Activated gamma-delta T cell treated with anti-CD3 and anti-CD28 coated beads, Interleukin-2, amount 50 U/mL, for 16 hours (primary cell): ENCODE data around the gene CCDC13.
"Not testable (repeated sequence)": the region's sequence is repeated elsewhere in the genome, so short reads cannot be mapped to it uniquely, and the experiment has no call there.

Experiments used
- DNase-seq: peaks from one replicate; pipeline ENCODE4 v3.0.0-alpha.2; 2020; ENCODE audit warnings: low read depth

CCDC13 gene, protein sequence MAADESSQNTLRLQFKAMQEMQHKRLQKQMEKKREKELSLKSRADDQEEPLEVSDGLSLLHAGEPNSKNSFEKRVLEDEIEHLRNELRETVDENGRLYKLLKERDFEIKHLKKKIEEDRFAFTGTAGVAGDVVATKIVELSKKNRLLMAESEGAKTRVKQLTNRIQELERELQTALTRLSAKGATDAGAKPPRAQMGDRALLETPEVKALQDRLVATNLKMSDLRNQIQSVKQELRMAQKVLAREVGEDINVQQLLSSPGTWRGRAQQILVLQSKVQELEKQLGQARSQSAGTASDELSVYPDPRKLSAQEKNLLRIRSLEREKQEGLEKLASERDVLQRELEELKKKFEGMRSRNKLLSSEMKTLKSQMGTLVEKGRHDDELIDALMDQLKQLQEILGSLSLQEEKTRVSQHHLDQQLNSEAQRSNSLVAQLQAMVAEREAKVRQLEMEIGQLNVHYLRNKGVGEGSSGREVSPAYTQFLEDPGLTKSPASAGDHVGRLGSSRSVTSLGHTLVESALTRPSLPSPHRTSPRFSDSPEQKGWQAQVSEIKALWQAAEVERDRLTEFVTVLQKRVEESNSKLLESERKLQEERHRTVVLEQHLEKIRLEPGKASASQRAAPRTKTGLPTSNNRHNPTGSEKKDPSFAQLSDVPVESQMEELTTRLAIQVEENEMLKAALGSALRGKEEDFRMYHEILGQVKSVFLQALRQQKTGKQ

DNA sequence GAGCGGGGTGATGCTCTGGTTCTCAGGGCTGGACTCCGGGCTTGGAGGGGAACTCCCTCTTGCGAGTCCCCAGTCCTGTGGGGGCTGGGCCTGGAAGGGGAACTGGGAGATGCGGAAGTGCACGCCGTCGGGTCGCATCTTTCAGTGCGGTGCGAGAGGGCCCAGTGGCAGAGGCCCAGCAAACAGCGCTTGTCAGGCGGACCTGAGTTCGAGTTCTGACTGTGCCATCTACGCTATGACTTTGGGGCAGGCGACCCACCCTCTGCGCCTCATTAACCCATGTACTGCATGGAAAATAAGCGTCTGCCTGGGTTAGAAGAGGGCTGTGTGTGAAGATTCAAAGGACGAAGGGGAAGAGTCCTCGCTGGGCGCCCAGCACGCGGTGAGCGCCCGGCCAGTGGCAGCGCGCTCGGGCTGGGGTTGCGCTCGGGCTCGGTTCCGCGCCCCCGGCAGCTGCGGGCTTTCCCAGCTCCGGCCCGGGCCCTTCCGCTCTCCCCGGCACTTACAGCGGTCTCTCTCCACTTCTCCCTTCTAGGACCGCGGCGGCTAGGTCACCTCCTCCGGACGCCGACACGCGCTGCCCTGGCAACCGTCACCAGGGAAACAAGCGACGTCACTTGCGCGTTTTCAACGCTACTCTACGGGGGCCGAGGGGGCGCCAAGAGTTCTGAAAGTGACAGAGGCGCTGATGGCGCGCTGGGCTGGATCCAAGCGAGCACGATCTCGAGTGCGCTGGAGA is at the start of gene CCDC13:
TSS of gene CCDC13 (minus strand) at position 584 of the 739 bp plus-strand sequence. CDS start 14,908 bp downstream, outside the sequence.
- DNase-seq: peak; percentile 81

DNA sequence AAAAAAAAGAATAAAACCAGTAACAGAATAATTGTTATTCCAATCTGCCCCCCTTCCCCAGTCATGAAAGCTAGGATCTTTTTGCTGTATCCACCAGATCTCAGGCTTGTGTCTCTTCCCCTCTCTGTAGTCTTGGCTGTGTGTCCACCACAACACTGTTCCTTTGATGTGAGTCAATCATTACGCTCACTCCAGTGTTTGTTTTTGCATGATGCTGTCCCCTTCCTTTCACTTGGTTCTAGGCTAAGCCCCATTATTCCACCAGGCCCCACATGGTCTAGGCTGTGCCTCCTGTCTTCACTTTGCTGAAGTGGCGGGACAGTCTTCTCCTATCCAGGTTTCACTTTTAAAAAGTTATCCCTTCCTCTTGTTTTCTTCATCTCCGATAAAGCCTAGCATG is 49.8 kb upstream of the CCDC13 start:
- no peak for DNase-seq

DNA sequence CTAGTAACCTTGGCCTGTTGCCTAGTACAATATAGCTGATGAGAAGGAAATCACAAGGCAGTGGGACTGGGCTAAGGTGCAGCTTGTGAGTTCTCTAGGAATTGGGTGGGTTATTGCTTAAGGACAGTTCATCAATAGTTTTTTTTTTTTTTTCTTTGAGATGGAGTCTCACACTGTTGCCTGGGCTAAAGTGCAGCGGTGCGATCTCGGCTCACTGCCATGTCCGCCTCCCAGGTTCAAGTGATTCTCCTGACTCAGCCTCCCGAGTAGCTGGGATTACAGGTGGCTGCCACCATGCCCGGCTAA is 47.6 kb upstream of the CCDC13 start:
- DNase-seq: no peak

DNA sequence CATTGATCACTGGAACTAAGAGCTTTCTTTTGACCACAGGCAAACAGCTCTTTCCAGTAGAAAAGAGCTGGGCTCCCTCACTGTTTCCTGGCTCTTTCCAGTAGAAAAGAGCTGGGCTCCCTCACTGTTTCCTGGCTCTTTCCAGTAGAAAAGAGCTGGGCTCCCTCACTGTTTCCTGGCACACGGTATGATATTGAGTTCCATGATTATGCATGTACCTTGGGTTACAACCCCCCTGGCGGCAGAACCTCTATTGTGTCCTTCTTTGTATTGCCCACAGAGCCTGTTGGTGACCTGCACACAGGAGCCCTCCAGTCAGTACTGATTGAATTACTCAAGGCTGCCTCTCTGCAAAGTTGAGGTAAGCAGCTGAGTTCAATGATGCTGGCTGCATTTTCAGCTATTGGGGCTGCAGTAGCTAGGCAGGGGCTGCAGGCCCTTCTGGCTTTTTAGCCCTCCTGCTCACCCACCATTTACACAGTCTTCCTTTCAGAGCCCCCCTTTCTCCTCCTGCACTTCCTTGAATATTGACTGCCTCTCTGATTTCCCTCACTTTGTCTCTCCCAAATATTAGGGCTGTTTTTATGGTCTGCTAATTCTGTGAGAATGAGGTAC is 46.4 kb upstream of the CCDC13 start:
- DNase-seq: no peak

DNA sequence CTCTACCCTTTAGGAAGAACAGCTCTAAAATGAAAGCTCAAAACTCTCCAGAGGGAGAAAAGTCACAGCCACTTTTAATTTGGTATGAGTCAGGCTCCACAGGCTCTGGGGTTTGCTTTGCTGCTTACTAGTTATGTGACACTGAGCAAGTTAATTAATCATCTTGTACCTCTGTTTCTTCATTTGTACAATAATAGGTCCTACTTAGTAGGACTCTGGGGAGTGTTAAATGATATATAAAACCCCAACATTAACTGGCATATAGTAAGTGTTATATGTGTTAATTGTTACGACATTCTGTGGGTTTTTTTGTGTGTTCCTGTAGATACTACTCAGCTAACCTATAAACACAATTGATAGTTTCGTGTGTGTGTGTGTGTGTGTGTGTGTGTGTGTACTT is 42.8 kb upstream of the CCDC13 start:
- DNase-seq: no peak

DNA sequence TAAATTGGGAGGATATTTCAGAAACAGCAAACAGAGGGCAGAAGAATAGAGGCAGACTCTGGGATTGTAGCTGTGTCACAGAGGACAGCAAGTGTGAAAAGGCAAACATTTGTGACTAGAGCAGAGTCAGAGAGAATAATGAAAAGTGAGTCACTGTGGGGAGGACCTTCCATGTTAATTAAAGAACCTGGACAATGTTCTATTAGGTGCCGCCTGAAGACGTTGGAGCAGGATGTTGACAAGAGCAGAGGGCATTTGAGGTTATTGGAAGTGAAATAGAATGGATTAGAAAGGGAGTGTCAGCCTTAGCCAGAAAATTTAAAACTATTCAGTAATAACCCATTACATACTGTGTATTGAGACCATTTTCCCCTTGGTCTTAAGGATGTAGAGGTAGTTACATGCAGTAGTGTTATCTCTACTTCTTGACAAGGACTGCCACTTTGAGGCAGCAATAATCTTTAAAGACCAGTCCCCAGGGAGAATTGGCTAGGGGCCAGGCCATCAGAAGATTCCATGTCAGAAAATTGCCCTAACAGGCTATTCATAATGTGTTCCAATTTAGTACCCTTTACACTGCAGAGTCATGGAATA is 42.0 kb upstream of the CCDC13 start:
- no peak for DNase-seq

DNA sequence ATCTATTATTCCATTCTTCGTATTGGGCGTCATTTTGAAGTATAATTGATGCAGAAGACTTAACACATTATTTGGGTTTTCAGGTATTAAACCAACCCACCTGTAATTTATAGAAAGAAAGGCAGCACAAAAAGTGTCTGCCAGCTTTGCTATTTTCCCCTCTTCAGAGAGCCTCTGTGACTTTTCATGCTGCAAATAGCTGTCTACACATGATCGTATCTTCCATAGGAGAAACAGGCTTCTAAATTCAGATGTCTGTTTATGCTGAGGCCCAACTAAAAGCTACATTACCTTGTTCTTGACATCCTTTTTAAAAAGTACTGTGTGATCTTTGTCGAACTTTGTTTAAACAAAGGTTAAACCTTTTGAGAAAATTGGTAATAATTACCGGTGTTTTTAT is 41.2 kb upstream of the CCDC13 start:
- DNase-seq: no peak

DNA sequence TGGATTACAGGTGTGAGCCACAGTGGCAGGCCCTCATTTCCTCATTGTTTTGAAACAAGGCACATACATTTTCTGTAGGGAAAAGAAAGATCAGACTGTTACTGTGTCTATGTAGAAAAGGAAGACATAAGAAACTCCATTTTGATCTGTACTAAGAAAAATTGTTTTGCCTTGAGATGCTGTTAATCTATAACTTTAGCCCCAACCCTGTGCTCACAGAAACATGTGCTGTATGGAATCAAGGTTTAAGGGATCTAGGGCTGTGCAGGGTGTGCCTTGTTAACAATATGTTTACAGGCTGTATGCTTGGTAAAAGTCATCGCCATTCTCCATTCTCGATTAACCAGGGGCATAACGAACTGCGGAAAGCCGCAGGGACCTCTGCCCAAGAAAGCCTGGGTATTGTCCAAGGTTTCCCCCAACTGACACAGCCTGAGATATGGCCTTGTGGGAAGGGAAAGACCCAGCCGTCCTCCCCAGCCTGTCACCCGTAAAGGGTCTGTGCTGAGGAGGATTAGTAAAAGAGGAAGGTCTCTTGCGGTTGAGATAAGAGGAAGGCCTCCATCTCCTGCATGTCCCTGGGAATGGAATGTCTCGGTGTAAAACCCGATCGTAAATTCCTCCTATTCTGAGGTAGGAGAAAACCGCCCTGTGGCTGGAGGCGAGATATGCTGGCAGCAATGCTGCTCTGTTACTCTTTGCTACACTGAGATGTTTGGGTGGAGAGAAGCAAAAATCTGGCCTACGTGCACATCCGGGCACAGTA is 38.2 kb upstream of the CCDC13 start:
- DNase-seq: not testable (repeated sequence)

DNA sequence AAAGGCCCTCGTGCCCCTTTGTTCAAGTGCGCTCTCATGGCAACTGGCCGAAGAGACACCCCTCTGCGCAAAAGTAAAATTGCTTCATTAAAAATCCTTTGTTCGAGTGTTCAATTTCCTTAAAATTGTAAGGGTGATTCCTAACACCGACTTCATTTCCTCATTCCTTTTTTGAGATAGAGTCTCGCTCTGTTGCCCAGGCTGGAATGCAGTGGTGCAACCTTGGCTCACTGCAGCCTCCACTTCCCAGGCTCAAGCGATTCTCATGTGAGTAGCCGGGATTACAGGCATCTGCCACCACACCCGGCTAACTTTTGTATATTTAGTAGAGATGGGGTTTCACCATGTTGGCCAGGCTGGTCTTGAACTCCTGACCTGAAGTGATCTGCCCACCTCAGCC is 37.7 kb upstream of the CCDC13 start:
- not testable (repeated sequence) for DNase-seq

DNA sequence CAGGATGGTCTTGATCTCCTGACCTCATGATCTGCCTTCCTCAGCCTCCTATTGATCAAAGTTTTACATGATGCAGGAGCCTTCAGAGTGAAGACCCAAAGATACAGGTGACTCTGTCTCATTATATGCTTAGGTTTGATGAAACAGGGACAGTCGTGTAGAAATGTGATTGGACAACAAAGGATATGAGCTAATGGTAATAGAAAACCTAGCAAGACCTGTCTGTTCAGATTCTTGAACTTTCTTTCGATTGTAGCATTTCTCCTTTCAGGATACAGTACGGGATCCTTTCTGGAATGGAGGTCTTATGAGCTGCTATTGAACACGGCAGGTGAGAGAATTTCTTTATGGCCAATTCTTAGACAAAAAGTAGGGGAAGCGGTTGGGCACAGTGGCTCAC is 36.1 kb upstream of the CCDC13 start, which contains the start of gene ACKR2:
TSS of gene ACKR2 (plus strand) at position 244 of the 400 bp plus-strand sequence. CDS start 55,058 bp downstream, outside the sequence.
- no peak for DNase-seq

DNA sequence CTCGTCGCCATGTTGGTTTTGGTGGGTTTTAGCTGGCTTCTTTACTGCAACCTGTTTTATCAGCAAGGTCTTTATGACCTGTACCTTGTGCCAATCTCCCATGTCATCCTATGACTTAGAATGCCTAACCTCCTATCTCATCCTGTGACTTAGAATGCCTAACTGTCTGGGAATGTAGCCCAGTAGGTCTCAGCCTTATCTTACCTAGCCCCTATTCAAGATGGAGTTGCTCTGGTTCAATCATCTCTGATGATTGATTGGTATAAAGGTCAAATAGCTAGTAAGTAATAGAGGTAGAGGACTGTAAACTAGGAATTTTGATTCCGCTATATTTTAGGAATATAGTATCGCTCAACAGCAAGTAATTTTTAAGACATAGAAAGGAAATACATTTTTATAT is 34.9 kb upstream of the CCDC13 start:
- no peak for DNase-seq

DNA sequence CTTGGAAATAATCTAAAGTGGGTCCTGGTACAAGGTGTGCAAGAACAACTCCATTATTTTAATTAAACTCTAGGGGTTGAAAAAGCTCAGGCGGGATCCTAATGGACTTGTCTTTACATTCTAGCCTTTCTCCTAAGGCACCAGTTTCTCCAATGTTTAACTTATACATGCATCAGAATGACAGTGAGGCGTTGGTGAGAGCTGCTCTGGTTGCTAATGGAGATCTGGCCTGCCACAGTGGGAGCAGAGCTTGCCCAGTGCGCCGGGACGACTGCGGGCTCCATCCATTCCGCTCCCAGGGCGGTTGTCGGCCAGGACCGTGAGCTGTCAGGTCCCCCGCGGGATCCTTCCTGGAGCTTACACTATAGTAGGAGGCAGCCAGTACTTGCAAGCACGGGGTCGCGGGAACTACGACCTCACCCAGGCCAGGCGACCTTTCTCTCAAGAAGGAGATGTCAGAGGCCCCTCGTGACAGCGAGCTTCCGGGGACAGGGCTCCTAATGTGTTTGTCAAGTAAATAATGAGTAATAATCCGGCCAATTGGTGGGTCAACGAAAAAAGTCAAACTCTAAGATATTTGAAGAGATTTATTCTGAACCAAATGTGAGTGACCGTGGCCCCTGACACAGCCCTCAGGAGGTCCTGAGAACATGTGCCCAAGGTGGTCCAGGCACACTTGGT is 32.2 kb upstream of the CCDC13 start:
- DNase-seq: no peak

DNA sequence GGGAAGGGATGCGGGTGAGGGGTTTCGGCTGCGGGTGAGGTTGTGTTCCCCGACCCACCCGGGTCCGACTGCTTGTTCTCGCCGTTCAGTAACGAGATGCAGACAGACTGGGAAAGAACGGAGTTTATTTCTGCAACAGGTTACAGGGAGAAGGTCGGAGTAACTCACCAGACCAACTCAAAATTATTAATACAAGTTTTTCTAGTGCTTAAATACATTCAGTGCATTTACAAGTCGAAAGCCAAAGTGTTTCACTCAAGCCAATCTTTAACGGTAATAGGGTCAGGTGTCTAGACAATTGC is 31.7 kb upstream of the CCDC13 start:
- no peak for DNase-seq

DNA sequence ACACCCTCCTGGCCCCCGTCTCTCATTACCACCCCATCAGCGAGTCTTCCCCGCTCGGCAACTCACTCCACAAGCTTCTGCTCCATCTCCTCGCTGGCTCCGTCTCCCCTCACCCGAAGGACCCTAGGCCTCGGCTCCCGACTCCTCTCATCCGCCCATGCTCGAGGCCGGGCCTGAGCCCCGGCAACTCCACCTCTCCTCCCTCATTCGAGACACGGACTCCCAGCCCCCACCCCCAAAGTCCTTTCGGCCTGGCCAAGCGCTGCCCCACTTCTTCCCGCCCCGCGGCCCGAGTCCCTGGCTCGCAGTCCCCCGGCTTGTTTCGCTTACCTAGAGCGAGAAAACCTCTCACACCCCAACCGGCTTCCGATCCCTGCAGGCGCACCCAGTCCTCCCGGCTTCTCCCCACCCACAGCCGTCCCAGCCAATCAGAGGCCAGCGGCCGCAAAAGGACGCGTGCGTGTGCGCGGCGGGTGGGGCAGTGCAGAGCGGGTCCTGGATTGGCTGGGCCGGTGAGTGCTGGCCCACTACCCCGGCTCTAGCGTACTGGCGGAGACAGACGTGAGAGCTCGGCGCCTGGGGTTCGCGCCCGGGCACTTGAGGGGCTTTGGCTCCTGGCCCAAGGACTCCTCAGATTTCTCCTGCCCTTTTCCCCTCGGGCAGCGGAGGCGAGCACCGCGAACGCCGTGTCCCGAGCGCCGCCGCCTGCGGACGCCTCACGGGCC is 31.2 kb upstream of the CCDC13 start, which contains the start of gene HIGD1A:
TSS of gene HIGD1A (minus strand) at position 385 of the 725 bp plus-strand sequence. CDS start 10,237 bp downstream, outside the sequence.
- peak; percentile 87 for DNase-seq

DNA sequence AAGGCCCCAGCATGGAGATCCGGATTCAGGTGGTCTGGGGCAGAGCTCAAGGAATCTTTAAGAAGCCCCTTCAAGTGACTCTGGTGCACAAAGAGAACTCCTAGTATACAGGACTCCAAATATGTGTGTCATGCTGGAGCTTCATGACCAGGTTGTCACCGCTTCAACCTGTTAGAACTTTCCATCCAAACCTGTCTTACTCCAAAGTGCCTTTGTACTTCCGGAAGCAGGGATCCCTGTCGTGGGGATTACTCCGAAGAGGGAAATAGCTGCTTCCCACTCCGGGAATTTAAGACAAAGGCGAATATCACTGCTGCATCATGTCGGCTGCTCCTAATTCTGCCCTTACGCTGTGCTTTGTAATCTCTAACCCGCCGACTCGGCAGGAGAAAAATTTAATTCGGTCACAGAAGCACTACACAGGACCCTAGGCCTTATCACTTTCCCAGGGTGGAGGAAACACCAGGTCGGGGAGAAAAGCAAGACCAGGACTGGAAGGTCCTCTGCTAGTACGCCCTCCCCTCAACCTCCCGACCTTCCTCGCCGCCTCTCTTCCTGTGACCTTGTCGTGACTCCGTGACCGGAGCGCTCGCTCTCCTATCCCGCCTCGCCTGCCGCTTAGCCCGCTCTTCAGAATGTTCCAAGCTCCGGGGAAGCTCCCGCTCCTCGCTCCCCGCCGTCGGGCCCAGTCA is 30.5 kb upstream of the CCDC13 start:
- peak; percentile 4 for DNase-seq

DNA sequence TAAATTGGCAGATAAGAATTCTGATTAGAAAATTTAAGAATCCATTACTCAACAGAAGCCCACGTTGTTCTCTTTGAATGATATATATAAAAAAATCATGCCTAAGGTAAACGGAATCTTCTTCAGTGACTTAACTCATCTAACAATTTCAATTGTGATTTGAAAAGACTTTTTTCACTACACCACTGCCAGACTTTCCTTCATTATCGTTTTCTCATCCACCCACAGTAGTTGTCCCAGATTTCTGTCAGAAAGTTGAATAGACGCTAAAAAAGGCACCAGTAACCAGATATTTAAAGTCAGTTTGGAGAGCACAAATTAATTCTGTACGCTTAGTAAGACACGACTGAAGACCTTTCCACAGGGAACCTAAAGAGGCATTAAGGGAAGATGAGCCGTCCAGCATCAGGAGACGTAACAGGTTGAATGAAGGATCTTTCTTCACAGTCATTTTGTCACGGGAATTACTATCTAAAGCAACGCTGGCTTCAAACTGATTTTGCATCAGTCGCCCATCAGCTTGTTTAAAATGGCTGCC is 29.9 kb upstream of the CCDC13 start:
- DNase-seq: no peak

DNA sequence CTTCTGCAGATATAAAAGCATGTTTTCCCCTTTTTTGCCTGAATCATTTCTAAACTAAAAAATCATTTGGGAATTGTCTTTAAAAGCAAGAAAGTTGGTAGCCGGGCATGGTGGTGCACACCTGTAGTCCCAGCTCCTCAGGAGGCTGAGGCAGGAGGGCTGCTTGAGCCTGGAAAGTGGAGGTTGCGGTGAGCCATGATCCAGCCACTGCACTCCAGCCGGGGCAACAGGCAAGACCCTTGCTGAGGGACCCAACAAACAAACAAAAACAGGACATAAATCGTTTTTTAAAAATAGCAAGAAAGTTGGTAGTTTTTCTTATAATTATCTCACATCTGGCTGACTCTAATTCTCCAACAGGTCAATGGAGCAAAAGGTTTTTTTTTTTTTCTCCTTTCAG is 28.7 kb upstream of the CCDC13 start:
- DNase-seq: no peak

DNA sequence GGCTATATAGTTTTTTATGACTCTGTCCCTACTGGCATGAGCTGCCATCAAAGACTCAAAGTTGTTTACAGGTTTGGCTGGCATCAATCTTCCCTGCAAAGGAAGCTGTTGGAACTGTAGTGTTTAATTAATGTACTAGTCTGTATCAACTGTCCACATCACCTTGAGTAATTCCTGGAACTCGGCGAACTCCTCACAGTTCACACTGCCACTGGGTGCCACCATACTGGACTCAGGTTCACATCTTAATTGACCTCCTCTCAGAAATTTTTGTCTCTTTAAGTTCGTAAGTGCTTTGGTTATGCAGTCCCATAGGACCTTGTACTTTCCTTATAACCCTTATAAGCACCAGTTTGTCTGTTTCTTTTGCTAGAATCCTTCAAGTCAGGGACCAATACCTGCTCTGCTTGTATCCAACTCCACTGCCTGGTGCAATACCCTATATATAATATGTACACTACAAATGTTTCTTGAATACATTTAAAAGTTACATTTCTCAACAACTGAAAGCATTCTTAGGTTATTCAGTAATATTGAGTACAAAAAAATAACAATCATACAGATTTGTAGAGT is 28.1 kb upstream of the CCDC13 start:
- no peak for DNase-seq

DNA sequence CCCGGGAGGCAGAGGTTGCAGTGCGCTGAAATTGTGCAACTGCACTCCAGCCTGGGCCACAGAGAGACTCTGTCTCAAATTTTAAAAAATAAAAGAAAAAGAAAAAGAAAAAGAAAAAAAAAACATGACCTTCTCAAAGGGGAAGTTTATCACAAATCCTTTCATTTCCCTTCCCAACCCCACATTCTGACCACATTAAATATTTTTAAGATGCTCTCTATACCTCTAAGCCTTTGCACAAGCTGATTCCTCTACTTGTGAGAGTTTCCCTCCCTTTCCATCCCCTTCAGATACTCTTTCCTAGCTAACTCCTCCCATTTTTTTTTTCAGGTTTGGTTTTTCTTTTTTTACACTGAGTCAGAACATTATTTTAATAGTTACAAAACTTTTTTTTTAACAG is 27.2 kb upstream of the CCDC13 start:
- DNase-seq: no peak
